Measurements from ENCODE around the gene GNB1L. TPM values are rescaled to one million over a fixed set of nuclear protein-coding genes. Genes with fewer than 3 reads are reported as not detected.
"Not testable (repeated sequence)": the region's sequence is repeated elsewhere in the genome, so short reads cannot be mapped to it uniquely, and the experiment has no call there.

Gene GNB1L
- total RNA-seq, 2 donors from 2014 or later = 13.9 to 20.5 TPM

GRCh38 chr22:19784384-19785175, 70.1 kb downstream of the GNB1L start:
- no peak for ATAC-seq (replicated peaks in 1 of 2)
- H3K36me3 Mint-ChIP-seq (ENCODE audit: insufficient read depth in 2 of 2) = no peaks in the 10 kb centered on the region
- DNase-seq = no peak
- no peaks in the 10 kb centered on the region for H3K4me1 Mint-ChIP-seq (ENCODE audit: low read depth)
- H3K27me3 Mint-ChIP-seq (ENCODE audit: low read depth) = peaks cover 7% of the 10 kb centered on the region
- no peak overlapping the region for H3K27ac Mint-ChIP-seq
- H3K9me3 Mint-ChIP-seq = no peaks in the 10 kb centered on the region
- H3K4me3 Mint-ChIP-seq = no peak overlapping the region

GRCh38 chr22:19783586-19784383, 70.9 kb downstream of the GNB1L start:
- Mint-ChIP-seq H3K4me3 (no peak overlapping the region), H3K9me3 (no peaks in the 10 kb centered on the region), H3K4me1 (ENCODE audit: low read depth) (no peaks in the 10 kb centered on the region), H3K27ac (no peak overlapping the region), H3K36me3 (ENCODE audit: insufficient read depth in 2 of 2) (no peaks in the 10 kb centered on the region), H3K27me3 (ENCODE audit: low read depth) (peaks cover 10% of the 10 kb centered on the region)
- no peak for DNase-seq
- no peak for ATAC-seq (replicated peaks in 1 of 2)

GRCh38 chr22:19782533-19782932, 72.1 kb downstream of the GNB1L start:
- peaks cover 18% of the 10 kb centered on the region for H3K27me3 Mint-ChIP-seq (ENCODE audit: low read depth)
- H3K36me3 Mint-ChIP-seq (ENCODE audit: insufficient read depth in 2 of 2) = no peaks in the 10 kb centered on the region
- DNase-seq (no peak), ATAC-seq (replicated peaks in 1 of 2) (no peak)
- H3K4me1 Mint-ChIP-seq (ENCODE audit: low read depth) = no peaks in the 10 kb centered on the region
- no peak overlapping the region for H3K27ac Mint-ChIP-seq
- H3K9me3 Mint-ChIP-seq = no peaks in the 10 kb centered on the region
- H3K4me3 Mint-ChIP-seq = no peak overlapping the region

- DNase-seq (no peak), ATAC-seq (replicated peaks in 1 of 2) (no peak)
- no peaks in the 10 kb centered on the region for H3K4me1 Mint-ChIP-seq (ENCODE audit: low read depth)
- no peak overlapping the region for H3K27ac Mint-ChIP-seq
- no peaks in the 10 kb centered on the region for H3K36me3 Mint-ChIP-seq (ENCODE audit: insufficient read depth in 2 of 2)
- no peak overlapping the region for H3K4me3 Mint-ChIP-seq
- H3K27me3 Mint-ChIP-seq (ENCODE audit: low read depth) = peaks cover 18% of the 10 kb centered on the region
- no peaks in the 10 kb centered on the region for H3K9me3 Mint-ChIP-seq
These were observed 74.9 kb downstream of the GNB1L start for GRCh38 chr22:19779685-19780268.

GRCh38 chr22:19779011-19779421, 75.7 kb downstream of the GNB1L start:
- H3K27me3 Mint-ChIP-seq (ENCODE audit: low read depth) = peaks cover 24% of the 10 kb centered on the region
- ATAC-seq (replicated peaks in 1 of 2) (no peak), DNase-seq (no peak)
- H3K9me3 Mint-ChIP-seq = no peaks in the 10 kb centered on the region
- H3K4me3 Mint-ChIP-seq = no peak overlapping the region
- no peaks in the 10 kb centered on the region for H3K36me3 Mint-ChIP-seq (ENCODE audit: insufficient read depth in 2 of 2)
- H3K4me1 Mint-ChIP-seq (ENCODE audit: low read depth) = no peaks in the 10 kb centered on the region
- no peak overlapping the region for H3K27ac Mint-ChIP-seq

- not testable (repeated sequence) for H3K4me1 Mint-ChIP-seq (ENCODE audit: low read depth); H3K4me3 Mint-ChIP-seq; ATAC-seq (replicated peaks in 1 of 2); H3K27ac Mint-ChIP-seq; DNase-seq; H3K36me3 Mint-ChIP-seq (ENCODE audit: insufficient read depth in 2 of 2); H3K9me3 Mint-ChIP-seq
- peaks cover 43% of the 10 kb centered on the region for H3K27me3 Mint-ChIP-seq (ENCODE audit: low read depth)
These were observed 77.5 kb downstream of the GNB1L start for GRCh38 chr22:19777192-19777591.

DNA sequence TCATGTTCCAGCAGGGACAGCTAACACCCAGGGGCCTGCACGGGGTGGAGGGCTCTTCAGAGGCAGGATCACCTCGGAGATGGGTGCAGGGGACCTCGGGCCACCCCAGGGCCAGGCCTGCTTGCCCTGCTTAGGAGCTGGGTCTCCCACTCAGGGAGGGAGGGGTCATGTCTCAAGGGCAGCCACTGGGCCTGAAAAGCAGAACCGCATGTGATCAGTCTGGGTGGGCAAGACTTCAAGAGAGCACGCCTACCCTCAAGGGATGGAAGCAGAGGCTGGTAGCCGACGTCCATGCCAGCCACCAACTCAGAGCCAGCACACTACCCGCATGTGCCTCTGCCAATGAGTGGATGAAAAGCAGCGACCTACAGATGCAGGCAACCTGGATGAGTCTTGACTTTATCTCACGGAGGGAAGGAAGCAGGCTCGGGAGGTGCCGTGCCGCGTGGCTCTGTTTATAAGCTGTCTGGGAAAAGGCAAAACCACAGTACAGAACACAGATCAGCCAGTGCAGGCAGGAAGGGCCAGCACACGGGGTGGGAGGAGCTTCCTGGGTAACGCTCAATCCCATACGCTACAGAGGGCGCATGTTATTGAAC, 78.1 kb downstream of the GNB1L start:
- peaks cover 49% of the 10 kb centered on the region for H3K27me3 Mint-ChIP-seq (ENCODE audit: low read depth)
- ATAC-seq (replicated peaks in 1 of 2) (peak in 1 of 2 donors; percentile 18), DNase-seq (no peak)
- no peaks in the 10 kb centered on the region for H3K9me3 Mint-ChIP-seq
- no peak overlapping the region for H3K27ac Mint-ChIP-seq
- H3K4me3 Mint-ChIP-seq = no peak overlapping the region
- H3K4me1 Mint-ChIP-seq (ENCODE audit: low read depth) = no peaks in the 10 kb centered on the region
- H3K36me3 Mint-ChIP-seq (ENCODE audit: insufficient read depth in 2 of 2) = no peaks in the 10 kb centered on the region

GRCh38 chr22:19775496-19776325, 79.0 kb downstream of the GNB1L start:
- H3K9me3 Mint-ChIP-seq = no peaks in the 10 kb centered on the region
- no peaks in the 10 kb centered on the region for H3K36me3 Mint-ChIP-seq (ENCODE audit: insufficient read depth in 2 of 2)
- no peak for ATAC-seq (replicated peaks in 1 of 2)
- H3K4me3 Mint-ChIP-seq = no peak overlapping the region
- peaks cover 51% of the 10 kb centered on the region for H3K27me3 Mint-ChIP-seq (ENCODE audit: low read depth)
- no peaks in the 10 kb centered on the region for H3K4me1 Mint-ChIP-seq (ENCODE audit: low read depth)
- H3K27ac Mint-ChIP-seq = no peak overlapping the region
- no peak for DNase-seq

DNA sequence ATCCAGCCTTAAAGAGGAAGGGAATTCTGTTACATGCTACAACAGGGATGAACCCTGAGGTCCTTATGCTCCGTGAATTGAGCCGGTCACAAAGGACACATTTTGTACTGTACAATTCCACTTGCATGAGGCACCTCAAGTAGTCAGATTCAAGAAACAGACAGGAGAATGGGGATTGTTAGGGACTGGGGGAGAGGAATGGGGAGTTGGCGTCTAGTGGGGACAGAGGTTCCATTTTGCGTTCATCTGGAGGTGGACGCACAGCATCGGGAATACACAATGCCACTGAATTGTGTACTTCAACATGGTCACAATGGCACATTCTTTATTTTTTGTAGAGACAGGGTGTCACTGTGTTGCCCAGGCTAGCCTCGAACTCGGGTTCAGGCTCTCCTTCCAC, 80.0 kb downstream of the GNB1L start:
- DNase-seq (no peak), ATAC-seq (replicated peaks in 1 of 2) (no peak)
- no peak overlapping the region for H3K4me3 Mint-ChIP-seq
- H3K4me1 Mint-ChIP-seq (ENCODE audit: low read depth) = no peaks in the 10 kb centered on the region
- no peaks in the 10 kb centered on the region for H3K36me3 Mint-ChIP-seq (ENCODE audit: insufficient read depth in 2 of 2)
- H3K27ac Mint-ChIP-seq = no peak overlapping the region
- H3K9me3 Mint-ChIP-seq = no peaks in the 10 kb centered on the region
- peaks cover 53% of the 10 kb centered on the region for H3K27me3 Mint-ChIP-seq (ENCODE audit: low read depth)

DNA sequence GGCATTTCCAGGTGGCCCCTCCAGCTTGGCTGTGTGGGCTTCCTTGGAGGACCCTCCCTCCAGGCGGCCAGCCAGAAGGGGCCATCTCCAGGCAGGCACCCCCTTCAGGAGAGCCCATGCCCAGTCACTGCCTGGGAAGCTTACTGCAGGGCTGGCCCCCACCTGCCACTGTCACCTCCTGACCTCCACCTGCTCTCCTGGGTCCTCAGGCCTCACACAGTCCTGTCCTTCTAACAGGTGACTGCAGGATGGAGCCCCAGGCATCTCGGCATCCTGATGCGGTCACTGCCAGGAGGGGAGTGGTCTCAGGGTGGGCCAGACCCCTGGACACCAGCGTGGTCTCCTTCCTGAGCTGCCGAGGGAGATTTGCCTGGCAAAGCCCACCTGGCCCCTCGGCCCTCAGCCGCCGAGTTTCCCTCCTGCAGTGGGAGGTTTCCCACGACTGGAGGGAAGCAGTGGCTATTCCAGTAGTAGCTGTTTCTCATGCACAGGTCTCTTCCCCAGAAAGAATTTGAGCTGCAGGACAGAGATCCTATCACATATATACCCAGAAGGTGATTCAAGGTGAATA, 81.1 kb downstream of the GNB1L start:
- DNase-seq = no peak
- H3K27ac Mint-ChIP-seq = no peak overlapping the region
- H3K9me3 Mint-ChIP-seq = no peaks in the 10 kb centered on the region
- no peaks in the 10 kb centered on the region for H3K36me3 Mint-ChIP-seq (ENCODE audit: insufficient read depth in 2 of 2)
- no peak for ATAC-seq (replicated peaks in 1 of 2)
- H3K4me3 Mint-ChIP-seq = no peak overlapping the region
- H3K27me3 Mint-ChIP-seq (ENCODE audit: low read depth) = peaks cover 56% of the 10 kb centered on the region
- no peaks in the 10 kb centered on the region for H3K4me1 Mint-ChIP-seq (ENCODE audit: low read depth)

GRCh38 chr22:19772673-19773469, 81.8 kb downstream of the GNB1L start:
- Mint-ChIP-seq H3K9me3 (no peaks in the 10 kb centered on the region), H3K4me1 (ENCODE audit: low read depth) (peaks cover under 1% of the 10 kb centered on the region), H3K36me3 (ENCODE audit: insufficient read depth in 2 of 2) (no peaks in the 10 kb centered on the region), H3K27me3 (ENCODE audit: low read depth) (peaks cover 57% of the 10 kb centered on the region), H3K27ac (no peak overlapping the region), H3K4me3 (no peak overlapping the region)
- ATAC-seq (replicated peaks in 1 of 2) = no peak
- no peak for DNase-seq

DNA sequence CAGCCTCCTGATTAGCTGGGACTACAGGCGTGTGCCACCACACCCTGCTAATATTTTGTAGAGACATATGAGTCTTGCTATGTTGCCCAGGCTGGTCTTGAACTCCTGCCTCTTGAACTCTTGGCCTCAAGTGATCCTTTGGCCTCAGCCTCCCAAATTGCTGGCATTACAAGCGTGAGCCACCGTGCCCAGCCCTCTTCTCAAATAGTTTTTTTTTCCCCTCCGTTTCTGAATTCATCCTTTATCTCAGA, 82.3 kb downstream of the GNB1L start:
- H3K4me1 Mint-ChIP-seq (ENCODE audit: low read depth) = peaks cover 6% of the 10 kb centered on the region
- H3K27ac Mint-ChIP-seq = no peak overlapping the region
- H3K27me3 Mint-ChIP-seq (ENCODE audit: low read depth) = peaks cover 63% of the 10 kb centered on the region

More for the DNA sequence above, 82.3 kb downstream of the GNB1L start:
- DNase-seq = no peak
- H3K36me3 Mint-ChIP-seq (ENCODE audit: insufficient read depth in 2 of 2) = no peaks in the 10 kb centered on the region
- H3K4me3 Mint-ChIP-seq = no peak overlapping the region
- no peak for ATAC-seq (replicated peaks in 1 of 2)
- H3K9me3 Mint-ChIP-seq = no peaks in the 10 kb centered on the region
